ENCODE results near the gene LTC4S.

- no peak for TF ChIP-seq EP400 (IDR thresholded peaks at IDR 0.05)
- no peak for TF ChIP-seq CTCF (IDR thresholded peaks at IDR 0.05 in 2 of 3, conservative IDR thresholded peaks at IDR 0.05 in 1 of 3; ENCODE audit: insufficient read depth in 2 of 3, low read depth in 1 of 3, low read length in 3 of 3)
- TF ChIP-seq ZNF589 (CRISPR knock-in tag; IDR thresholded peaks at IDR 0.05; ENCODE audit: low read depth), result no peak
- no peak for TF ChIP-seq MITF (IDR thresholded peaks at IDR 0.05)
Observed at GRCh38 chr5:179829732-179830435, 36.1 kb downstream of the LTC4S start.

All from K562 (cell line).